RCC 7860 (cell line): Measurements from ENCODE around the gene NEU4.
"Not testable (repeated sequence)": the region's sequence is repeated elsewhere in the genome, so short reads cannot be mapped to it uniquely, and the experiment has no call there.

Experiments used
- DNase-seq: peaks from one replicate; pipeline ENCODE4 v3.0.0-alpha.2; 2015; ENCODE audit warnings: low spot score
- FAIRE-seq: peaks from 2 replicates; lab custom pipeline; 2012; peaks lifted over from hg19 to GRCh38; lab: Jason Lieb, UNC

NEU4 gene

GRCh38 chr2:241775223-241776177 is 33.5 kb upstream of the NEU4 start:
- DNase-seq = peak; percentile 51
- no peak for FAIRE-seq

- FAIRE-seq (no peak), DNase-seq (no peak)
These were observed 32.4 kb upstream of the NEU4 start, which contains the start of gene GAL3ST2 for GRCh38 chr2:241776336-241777169. Gene GAL3ST2, plus strand, starts transcription at chr2:241776822. Its CDS starts 134 bp downstream, at chr2:241776956.

GRCh38 chr2:241777170-241777685 is 31.8 kb upstream of the NEU4 start:
- FAIRE-seq = no peak
- no peak for DNase-seq

- DNase-seq (no peak), FAIRE-seq (no peak)
These were observed 31.0 kb upstream of the NEU4 start for GRCh38 chr2:241777686-241778627.

- DNase-seq (no peak), FAIRE-seq (no peak)
These were observed 27.9 kb upstream of the NEU4 start for GRCh38 chr2:241780939-241781569.

GRCh38 chr2:241782053-241782452 is 26.9 kb upstream of the NEU4 start:
- FAIRE-seq = peak; percentile 43
- DNase-seq = not testable (repeated sequence)

GRCh38 chr2:241788135-241788534 is 20.9 kb upstream of the NEU4 start:
- DNase-seq (no peak), FAIRE-seq (no peak)

GRCh38 chr2:241788572-241788971 is 20.4 kb upstream of the NEU4 start:
- DNase-seq (peak; percentile 71), FAIRE-seq (peak; percentile 88)

GRCh38 chr2:241791385-241791784 is 17.6 kb upstream of the NEU4 start:
- DNase-seq (peak; percentile 33), FAIRE-seq (peak; percentile 85)

- DNase-seq = no peak
- FAIRE-seq = no peak
These were observed 15.6 kb upstream of the NEU4 start for GRCh38 chr2:241793385-241793784.

GRCh38 chr2:241794250-241794823 is 14.7 kb upstream of the NEU4 start:
- FAIRE-seq (no peak), DNase-seq (no peak)

GRCh38 chr2:241795021-241795999 is 13.7 kb upstream of the NEU4 start:
- FAIRE-seq (no peak), DNase-seq (no peak)

- FAIRE-seq = no peak
- no peak for DNase-seq
These were observed 12.8 kb upstream of the NEU4 start for GRCh38 chr2:241796209-241796608.

- DNase-seq (no peak), FAIRE-seq (no peak)
These were observed 12.3 kb upstream of the NEU4 start for GRCh38 chr2:241796610-241797138.

GRCh38 chr2:241797441-241798080 is 11.4 kb upstream of the NEU4 start:
- DNase-seq (no peak), FAIRE-seq (no peak)

GRCh38 chr2:241798081-241798630 is 10.8 kb upstream of the NEU4 start:
- DNase-seq = no peak
- no peak for FAIRE-seq
